ENCODE measurements around the gene ENAH. TPM values are rescaled to one million over a fixed set of nuclear protein-coding genes. Genes with fewer than 3 reads are reported as not detected.

ENAH gene
- total and polyA plus RNA-seq, 10 donors, result 5.1 to 98.1 (median 44.8) TPM

GRCh38 chr1:225533238-225533637 lies 119.7 kb downstream of the ENAH start:
- Histone ChIP-seq H3K27me3 (replicated peaks in 1 of 7) (no peaks in the 10 kb centered on the region), H3K4me1 (peaks cover 0 to 6% (median 0%) of the 10 kb centered on the region in 6 donors), H3K9me3 (no peaks in the 10 kb centered on the region), H3K27ac (no peak overlapping the region), H3K4me3 (no peak overlapping the region), H3K36me3 (no peaks in the 10 kb centered on the region)
- intact Hi-C loops (cut with DNase I; ENCODE audit: low total_unique reads), result no loop called here
- WGBS, 5 donors, result 83 to 97% (median 93%) methylated on average over 1 of the region's 1 CpG
- TF ChIP-seq POLR2A (IDR thresholded peaks at IDR 0.05) (no peak), CTCF (IDR thresholded peaks at IDR 0.05 in 8 of 11, conservative IDR thresholded peaks at IDR 0.05 in 3 of 11) (no peak)
- no peak for DNase-seq

DNA sequence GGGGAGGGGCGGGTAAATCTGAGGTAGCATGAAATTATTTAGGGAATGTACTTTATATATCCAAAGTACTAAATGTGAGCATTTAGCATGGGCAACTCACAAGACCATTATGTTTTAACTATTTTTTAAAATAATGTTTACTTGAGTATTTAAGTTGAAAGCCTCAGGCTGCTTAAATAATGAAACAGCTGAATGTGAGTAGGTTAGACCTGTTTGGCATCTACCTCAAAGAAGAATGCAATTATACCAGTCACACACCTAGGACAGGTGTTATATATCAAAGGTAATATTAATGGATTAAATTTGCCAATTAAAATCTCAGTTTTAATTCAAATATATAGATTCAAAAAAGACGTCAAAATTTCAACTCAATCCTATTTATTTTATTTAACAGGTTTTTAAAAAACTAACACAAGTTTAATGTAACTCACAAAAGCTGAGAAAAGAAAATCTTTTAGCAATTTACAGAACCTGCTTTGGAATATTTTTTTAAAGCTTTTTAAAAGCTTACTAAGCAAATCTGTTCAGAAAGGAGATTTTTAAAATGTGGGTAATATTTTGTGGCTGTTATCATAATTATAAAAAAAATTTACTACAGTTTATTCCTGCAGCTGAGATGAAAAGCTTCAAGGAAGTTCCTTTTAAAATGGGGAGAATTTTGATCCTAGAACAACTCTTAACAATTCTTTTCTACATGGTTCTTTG lies 120.5 kb downstream of the ENAH start:
- Histone ChIP-seq H3K27ac (no peak overlapping the region), H3K9me3 (no peaks in the 10 kb centered on the region), H3K36me3 (no peaks in the 10 kb centered on the region), H3K4me3 (no peak overlapping the region), H3K27me3 (replicated peaks in 1 of 7) (no peaks in the 10 kb centered on the region), H3K4me1 (peaks cover 0 to 6% (median 0%) of the 10 kb centered on the region in 6 donors)
- 84 to 92% (median 89%) methylated on average over 2 of the region's 2 CpGs for WGBS, 5 donors
- TF ChIP-seq POLR2A (IDR thresholded peaks at IDR 0.05) (no peak), POLR2AphosphoS5 (IDR thresholded peaks at IDR 0.05) (no peak), CTCF (IDR thresholded peaks at IDR 0.05 in 8 of 11, conservative IDR thresholded peaks at IDR 0.05 in 3 of 11) (no peak)
- DNase-seq, result no peak
- intact Hi-C loops (cut with DNase I; ENCODE audit: low total_unique reads), result no loop called here

DNA sequence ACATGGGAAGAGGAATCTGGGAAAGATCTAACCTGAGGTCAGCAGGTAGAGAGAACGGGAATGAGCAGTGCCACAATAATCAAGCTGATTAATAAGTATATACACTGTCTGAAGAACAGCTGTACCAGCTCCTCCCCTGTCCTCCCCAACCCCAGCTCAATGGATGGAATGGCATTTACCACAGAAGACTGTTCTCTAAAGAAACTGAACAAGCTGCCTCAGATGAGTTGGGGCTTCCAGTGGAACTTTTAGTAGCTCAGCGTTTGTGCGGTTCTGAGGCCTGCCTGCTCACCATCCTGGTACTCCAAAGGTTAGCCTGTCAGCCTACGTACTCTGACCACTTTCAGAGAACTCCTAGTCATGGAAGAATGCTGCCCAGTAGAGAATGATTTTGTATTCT lies 123.2 kb downstream of the ENAH start:
- WGBS, 5 donors, result 89 to 97% (median 93%) methylated on average over 4 of the region's 4 CpGs
- Histone ChIP-seq H3K4me1 (peaks cover 0 to 3% (median 0%) of the 10 kb centered on the region in 6 donors), H3K27ac (no peak overlapping the region), H3K27me3 (replicated peaks in 1 of 7) (no peaks in the 10 kb centered on the region), H3K4me3 (no peak overlapping the region), H3K36me3 (no peaks in the 10 kb centered on the region), H3K9me3 (no peaks in the 10 kb centered on the region)
- TF ChIP-seq POLR2A (IDR thresholded peaks at IDR 0.05) (no peak), CTCF (IDR thresholded peaks at IDR 0.05 in 8 of 11, conservative IDR thresholded peaks at IDR 0.05 in 3 of 11) (no peak), POLR2AphosphoS5 (IDR thresholded peaks at IDR 0.05) (no peak)
- intact Hi-C loops (cut with DNase I; ENCODE audit: low total_unique reads), result no loop called here
- no peak for DNase-seq

- no peak overlapping the region for H3K27ac ChIP-seq
- WGBS, 5 donors, result 87 to 93% (median 90%) methylated on average over 5 of the region's 5 CpGs
- H3K4me3 ChIP-seq, result no peak overlapping the region
- no peaks in the 10 kb centered on the region for H3K36me3 ChIP-seq
- intact Hi-C loops (cut with DNase I; ENCODE audit: low total_unique reads), result no loop called here
- no peak for DNase-seq
- peaks cover 0 to 3% (median 0%) of the 10 kb centered on the region in 6 donors for H3K4me1 ChIP-seq
- H3K9me3 ChIP-seq, result no peaks in the 10 kb centered on the region
- no peaks in the 10 kb centered on the region for H3K27me3 ChIP-seq (replicated peaks in 1 of 7)
- TF ChIP-seq POLR2AphosphoS5 (IDR thresholded peaks at IDR 0.05) (no peak), POLR2A (IDR thresholded peaks at IDR 0.05) (no peak)
Measured at GRCh38 chr1:225527575-225527974, 125.3 kb downstream of the ENAH start.
